ENCODE data around the gene TAB2.

- TF ChIP-seq, protein P1, sequence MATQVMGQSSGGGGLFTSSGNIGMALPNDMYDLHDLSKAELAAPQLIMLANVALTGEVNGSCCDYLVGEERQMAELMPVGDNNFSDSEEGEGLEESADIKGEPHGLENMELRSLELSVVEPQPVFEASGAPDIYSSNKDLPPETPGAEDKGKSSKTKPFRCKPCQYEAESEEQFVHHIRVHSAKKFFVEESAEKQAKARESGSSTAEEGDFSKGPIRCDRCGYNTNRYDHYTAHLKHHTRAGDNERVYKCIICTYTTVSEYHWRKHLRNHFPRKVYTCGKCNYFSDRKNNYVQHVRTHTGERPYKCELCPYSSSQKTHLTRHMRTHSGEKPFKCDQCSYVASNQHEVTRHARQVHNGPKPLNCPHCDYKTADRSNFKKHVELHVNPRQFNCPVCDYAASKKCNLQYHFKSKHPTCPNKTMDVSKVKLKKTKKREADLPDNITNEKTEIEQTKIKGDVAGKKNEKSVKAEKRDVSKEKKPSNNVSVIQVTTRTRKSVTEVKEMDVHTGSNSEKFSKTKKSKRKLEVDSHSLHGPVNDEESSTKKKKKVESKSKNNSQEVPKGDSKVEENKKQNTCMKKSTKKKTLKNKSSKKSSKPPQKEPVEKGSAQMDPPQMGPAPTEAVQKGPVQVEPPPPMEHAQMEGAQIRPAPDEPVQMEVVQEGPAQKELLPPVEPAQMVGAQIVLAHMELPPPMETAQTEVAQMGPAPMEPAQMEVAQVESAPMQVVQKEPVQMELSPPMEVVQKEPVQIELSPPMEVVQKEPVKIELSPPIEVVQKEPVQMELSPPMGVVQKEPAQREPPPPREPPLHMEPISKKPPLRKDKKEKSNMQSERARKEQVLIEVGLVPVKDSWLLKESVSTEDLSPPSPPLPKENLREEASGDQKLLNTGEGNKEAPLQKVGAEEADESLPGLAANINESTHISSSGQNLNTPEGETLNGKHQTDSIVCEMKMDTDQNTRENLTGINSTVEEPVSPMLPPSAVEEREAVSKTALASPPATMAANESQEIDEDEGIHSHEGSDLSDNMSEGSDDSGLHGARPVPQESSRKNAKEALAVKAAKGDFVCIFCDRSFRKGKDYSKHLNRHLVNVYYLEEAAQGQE (IDR thresholded peaks at IDR 0.05; ENCODE audit: insufficient read depth in 1 of 2, low read depth in 2 of 2, low read length in 2 of 2): no peak
- no peak for TF ChIP-seq POLR2AphosphoS5 (IDR thresholded peaks at IDR 0.05; ENCODE audit: low read depth, low read length)
- no peak for TF ChIP-seq TAF1 (IDR thresholded peaks at IDR 0.05; ENCODE audit: borderline replicate concordance, insufficient read depth, low read length)
Measured at GRCh38 chr6:149438855-149439254, 121.3 kb downstream of the TAB2 start.
